ENCODE measurements around the gene TAPBPL.
A peak's percentile ranks its signal among the peaks of the same experiment; 100 is the strongest.
"Not testable (repeated sequence)": the region's sequence is repeated elsewhere in the genome, so short reads cannot be mapped to it uniquely, and the experiment has no call there.

The TAPBPL gene

DNA sequence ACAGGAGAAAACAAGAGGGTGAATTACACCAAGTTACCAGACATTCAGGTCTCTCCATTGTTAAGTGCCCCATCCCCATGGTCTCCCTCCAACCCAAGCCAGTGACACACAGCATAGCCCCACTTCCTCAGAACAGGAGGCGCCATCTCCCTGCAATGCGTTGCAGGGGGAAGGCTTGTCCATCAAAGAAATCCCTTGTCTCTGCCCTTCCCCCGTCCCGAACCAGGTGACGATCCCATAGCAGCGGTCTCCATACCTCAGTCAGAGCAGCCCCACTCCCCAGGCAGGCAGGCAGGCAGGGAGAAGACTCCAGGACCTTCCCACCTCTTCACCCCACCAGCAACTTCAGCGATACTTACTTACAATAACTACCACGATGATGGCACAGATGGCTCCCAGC, 12.7 kb downstream of the TAPBPL start:
- no peak for DNase-seq

DNA sequence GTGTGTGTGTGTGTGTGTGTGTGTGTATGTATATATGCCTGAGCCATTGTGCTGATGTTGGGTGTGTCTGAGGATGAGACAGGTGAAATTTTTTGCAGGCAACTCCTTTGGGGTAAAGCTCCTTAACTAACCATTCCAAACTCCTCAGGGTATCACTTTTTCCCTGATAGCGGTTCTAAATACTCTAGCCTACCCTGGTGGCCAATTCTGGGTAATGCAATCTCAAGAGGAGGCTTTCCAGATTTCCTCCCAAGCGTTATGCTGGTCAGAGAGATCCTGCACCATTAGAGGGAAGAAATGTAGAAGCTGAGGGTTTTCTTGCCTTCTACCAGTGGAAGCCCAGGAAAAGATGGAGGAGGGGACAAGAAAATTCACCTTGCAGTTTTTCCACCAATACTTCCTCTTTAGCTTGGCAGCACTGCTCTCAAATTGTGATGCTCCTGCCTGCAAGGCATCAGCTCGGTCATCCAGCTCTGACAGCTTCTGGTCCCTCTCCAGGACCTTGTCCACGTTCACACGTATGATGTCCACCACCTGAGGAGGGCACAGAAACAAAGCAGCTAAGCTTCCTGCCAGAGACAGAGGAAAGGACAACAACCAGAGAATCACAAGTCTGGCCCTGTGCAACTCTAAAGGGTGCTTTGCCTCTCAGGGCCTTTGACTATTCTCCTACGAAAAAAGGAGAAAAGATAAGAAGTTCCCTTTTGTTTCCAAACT, 13.8 kb downstream of the TAPBPL start:
- DNase-seq, result no peak

DNA sequence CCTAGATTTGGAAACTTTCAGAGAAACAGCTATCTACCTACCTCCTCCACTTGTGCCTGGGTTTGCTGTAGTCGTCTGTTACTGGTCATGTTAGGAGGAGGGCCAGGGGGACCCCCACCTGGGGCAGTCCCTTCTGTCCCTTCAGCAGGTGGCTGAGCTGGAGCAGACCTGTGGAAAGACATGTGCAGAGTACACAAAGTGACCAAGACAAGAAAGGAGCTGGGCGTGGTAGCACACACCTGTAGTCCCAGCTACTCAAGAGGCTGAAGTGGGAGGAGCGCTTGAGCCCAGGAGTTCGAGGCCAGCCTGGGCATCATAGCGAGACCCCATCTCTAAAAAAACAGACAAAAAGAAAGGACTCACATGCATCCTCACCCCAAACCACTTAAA, 14.3 kb downstream of the TAPBPL start:
- no peak for DNase-seq

DNA sequence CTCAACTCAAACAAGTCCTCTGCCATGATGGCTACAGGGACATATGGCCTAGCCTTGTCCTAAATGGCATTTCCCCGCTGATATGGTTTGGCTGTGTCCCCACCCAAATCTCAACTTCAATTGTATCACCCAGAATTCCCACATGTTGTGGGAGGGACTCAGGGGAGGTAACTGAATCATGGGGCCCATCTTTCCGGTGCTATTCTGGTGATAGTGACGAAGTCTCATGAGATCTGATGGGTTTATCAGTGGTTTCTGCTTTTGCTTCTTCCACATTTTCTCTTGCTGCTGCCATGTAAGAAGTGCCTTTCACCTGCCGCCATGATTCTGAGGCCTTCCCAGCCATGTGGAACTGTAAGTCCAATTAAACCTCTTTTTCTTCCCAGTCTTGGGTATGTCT, 14.9 kb downstream of the TAPBPL start:
- not testable (repeated sequence) for DNase-seq

DNA sequence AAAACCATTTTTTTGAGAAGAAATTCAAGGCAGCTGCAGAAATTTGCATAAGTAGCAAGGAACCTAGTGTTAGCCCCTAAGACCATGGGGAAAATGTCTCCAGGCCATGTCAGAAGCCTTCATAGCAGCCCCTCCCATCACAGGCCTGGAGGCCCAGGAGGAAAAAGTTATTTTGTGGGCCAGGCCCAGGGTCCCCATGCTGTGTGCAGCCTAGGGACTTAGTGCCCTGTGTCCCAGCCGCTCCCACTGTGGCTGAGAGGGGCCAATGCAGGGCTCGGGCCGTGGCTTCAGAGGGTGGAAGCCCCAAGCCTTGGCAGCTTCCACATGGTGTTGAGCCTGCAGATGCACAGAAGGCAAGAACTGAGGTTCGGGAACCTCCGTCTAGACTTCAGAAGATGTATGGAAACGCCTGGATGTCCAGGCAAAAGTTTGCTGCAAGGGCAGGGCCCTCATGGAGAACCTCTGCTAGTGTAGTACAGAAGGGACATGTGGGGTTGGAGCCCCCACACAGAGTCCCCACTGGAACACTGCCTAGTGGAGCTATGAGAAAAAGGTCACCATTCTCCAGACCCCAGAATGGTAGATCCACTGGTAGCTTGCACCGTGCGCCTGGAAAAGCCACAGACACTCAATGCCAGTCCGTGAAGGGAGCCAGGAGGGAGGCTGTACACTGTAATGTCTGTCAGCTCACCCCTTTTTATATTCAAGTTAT, 15.9 kb downstream of the TAPBPL start:
- DNase-seq, result not testable (repeated sequence)

DNA sequence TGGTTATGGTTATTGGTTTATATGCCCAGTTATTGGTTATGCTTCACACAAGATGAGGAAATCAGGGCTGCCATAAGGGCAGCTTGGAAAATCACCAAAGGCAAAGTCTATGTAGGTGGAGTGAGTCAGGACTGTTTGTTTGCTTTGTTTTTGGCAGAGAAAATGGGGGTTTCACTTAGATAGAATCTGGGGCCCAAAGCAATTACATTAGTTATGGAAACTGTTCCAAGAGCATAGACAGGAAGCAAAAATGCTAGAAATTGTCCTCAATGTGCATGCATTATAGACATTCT, 16.4 kb downstream of the TAPBPL start:
- no peak for DNase-seq

DNA sequence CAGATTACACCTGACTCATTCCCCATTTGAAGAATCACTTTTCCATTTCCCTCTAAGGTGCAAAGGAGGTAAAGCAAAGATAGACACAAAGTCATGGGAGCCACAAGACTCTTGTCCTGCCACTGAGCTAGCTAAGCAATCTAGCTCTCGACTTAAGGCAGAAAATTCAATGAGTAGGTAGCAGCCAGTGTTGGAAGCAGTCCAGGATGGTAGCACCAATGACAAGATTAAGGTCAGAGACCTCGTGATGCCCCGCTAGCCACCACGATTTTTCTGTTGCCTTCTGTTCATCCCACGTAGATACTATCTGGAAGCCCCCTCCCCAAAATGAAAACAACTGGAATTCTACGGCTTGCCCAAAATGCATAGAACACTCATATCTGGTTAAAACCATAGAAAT, 17.2 kb downstream of the TAPBPL start:
- no peak for DNase-seq

DNA sequence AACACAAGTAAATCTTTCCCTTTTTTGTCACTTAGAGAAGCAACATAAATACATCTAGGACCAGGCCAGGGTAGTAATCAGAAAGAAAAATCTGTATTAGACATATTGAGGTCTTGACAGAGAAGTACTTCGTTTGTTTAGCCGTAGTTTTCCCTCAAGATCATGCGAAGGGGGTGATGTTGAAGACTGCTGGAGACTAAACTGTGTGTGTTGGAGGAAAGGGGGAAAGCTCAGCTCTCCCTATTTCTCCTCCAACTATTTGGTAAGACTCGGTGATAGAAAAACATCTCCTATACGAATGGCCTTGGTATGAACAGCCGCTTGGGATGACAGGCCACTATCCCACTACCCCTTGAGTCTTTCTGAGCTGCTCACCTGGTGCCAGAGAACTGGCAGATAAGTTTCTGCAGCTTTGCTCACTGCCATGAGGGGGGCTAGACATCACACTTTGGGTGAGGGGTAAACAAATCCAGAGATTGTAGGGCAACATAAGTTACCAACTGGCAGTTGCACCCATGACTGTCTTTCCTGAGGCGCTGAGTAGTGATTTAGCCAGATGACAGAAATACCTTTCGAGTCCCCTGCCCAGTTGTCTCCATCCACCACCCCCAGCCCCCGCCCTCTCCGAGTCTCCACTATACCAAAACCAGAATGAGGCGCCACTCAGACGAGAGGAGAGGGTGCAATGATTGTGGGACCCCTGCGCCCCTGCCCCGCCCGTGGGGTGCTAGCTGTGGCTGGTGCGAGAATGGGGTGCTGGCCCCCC, 17.9 kb downstream of the TAPBPL start:
- DNase-seq, result no peak

DNA sequence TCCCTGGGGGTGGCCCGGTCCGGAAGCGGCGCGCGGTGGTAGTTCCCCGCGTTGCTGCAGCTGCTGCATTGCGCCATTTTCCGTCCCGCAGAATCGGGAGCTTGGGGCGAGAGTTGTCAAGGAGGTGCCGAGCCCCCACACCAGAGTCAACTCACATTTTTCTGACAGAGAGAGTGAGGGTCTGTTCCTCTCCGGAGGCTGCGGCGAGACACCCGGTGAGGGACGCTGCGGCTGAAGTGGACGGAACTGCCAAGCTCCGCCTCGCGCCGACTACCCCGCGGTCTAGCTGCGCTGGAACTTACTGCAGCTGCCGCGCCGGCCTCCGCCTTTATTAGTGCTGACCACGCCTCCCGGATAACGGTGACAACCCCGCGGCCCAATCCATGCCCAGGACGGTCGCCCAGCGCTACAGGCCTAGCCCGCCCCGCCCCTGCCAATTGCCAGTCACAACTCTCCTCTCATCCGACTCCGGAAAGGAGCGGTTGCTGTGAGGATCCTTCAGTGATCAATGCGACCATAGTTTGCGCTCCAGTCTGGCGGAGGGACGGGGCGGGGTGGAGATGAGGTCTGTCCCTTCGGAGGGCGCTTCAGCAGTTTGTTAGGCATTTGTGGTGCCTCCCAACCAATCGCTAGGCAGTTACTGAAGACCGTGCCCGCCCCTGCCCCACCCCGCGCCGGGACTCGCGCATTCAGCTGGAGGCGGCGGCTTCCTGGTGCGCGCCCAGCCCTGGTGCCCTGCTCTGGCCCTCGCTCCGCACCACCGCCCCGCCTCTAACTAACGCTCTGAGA, 18.7 kb downstream of the TAPBPL start, which contains the start of gene VAMP1:
VAMP1 (minus strand) TSS at position 303 of the 789 bp plus-strand sequence; CDS start at position 157, 146 bp downstream.
- DNase-seq, result peak; percentile 92

DNA sequence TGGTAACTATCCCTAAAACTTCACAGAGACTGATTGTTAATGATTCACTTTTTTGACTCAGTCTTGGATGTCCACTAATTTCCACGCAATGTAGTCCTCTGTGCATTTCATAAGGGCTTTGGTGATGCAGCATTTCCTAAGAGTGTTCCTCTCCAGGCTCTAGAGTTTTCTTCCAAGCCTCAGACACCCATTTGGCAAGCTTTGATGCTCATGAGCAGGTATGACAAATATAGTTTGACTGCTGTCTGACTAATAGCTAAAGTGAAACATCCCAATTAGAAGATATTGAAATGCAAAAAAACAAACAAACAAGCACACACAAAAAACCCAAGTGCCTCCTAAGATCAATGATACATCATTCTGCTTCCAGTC, 20.1 kb downstream of the TAPBPL start:
- DNase-seq, result no peak

DNA sequence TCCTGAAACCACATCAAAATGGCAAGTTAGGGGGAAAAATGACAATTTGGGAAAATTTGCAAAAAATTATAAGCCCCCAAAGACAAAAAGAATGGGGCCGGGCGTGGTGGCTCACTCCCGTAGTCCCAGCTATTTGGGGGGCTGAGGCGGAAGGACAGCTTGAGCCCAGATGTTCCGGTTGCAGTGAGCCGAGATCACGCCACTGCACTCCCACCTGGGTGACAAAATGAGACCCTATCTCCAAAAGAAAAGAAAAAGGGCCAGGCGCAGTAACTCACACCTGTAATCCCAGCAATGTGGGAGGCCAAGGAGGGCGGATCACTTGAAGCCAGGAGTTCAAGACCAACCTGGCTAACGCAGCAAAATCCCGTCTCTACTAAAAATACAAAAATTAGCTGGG, 20.6 kb downstream of the TAPBPL start:
- DNase-seq, result no peak

DNA sequence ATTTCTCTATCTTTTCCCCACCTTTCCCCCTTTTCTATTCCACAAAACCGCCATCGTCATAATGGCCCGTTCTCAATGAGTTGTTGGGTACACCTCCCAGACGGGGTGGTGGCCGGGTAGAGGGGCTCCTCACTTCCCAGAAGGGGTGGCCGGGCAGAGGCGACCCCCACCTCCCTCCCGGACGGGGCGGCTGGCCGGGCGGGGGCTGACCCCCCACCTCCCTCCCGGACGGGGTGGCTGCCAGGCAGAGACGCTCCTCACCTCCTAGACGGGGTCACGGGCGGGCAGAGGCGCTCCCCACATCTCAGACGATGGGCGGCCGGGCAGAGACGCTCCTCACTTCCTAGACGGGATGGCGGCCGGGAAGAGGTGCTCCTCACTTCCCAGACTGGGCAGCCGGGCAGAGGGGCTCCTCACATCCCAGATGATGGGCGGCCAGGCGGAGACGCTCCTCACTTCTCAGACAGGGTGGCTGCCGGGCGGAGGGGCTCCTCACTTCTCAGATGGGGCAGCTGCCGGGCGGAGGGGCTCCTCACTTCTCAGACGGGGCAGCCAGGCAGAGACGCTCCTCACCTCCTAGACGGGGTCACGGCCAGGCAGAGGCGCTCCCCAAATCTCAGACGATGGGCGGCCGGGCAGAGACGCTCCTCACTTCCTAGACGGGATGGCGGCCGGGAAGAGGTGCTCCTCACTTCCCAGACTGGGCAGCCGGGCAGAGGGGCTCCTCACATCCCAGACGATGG, 23.6 kb downstream of the TAPBPL start:
- not testable (repeated sequence) for DNase-seq

DNA sequence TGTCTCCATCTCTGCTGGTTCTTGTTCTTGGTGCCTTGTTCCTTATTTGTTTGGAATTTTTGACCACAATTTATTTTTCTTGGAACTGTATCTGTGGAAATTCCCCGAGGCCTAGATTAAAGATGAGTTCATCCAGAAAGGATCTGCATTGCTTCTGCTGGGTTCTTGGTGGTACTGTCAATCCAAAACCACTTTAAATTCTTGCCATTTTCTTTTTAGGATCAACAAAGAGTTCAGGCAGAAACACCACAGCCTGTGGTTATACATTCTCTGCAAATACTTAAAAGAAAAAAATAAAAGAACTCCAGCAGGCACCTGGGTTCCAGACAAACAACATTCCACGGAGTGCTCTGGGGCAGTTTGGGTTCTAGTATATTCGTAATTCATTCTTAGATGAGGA, 24.6 kb downstream of the TAPBPL start:
- DNase-seq, result no peak

DNA sequence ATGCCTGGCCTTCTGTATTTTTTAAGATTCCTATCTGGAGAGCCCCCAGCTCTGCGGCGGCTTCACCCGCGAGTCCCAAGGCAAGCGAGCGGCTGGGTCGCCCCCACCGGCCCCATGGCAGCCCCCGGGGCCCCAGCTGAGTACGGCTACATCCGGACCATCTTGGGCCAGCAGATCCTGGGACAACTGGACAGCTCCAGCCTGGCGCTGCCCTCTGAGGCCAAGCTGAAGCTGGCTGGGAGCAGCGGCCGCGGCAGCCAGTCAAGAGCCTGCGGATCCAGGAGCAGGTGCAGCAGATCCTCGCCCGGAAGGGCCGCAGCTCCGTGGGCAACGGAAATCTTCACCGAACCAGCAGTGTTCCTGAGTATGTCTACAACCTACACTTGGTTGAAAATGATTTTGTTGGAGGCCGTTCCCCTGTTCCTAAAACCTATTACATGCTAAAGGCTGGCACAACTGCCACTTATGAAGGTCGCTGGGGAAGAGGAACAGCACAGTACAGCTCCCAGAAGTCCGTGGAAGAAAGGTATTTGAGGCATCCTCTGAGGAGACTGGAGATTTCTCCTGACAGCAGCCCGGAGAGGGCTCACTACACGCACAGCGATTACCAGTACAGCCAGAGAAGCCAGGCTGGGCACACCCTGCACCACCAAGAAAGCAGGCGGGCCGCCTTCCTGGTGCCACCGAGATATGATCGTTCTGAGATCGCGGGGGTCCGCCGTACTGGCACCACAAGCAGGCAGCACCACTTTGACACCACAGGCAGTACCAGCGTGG, 25.9 kb downstream of the TAPBPL start:
- not testable (repeated sequence) for DNase-seq

DNA sequence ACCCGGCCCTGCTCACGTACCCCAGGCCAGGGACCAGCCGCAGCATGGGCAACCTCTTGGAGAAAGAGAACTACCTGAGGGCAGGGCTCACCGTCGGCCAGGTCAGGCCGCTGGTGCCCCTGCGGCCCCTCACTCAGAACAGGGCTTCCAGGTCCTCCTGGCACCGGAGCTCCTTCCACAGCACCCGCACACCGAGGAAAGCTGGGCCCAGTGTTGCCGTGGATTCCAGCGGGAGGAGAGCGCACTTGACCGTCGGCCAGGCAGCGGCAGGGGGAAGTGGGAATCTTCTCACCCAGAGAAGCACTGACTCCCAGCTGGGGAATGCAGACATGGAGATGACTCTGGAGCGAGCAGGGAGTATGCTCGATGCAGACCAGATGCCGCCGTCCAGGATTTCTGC, 26.6 kb downstream of the TAPBPL start:
- DNase-seq, result no peak

DNA sequence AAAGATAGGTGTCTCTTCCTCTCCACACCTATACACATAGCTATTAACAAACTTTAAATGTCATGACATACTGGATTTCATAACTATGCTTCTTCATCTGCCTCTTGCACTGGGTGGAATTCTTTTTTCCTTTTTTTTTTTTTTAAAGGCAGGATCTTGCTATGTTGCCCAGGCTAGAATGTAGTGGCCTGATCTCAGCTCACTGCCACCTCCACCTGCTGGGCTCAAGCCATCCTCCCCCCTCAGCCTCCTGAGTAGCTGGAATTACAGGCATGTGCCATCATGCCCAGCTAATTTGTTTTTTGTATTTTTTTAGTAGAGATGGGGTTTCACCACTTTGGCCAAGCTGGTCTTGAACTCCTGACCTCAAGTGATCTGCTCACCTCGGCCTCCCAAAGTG, 36.4 kb downstream of the TAPBPL start:
- DNase-seq, result no peak

DNA sequence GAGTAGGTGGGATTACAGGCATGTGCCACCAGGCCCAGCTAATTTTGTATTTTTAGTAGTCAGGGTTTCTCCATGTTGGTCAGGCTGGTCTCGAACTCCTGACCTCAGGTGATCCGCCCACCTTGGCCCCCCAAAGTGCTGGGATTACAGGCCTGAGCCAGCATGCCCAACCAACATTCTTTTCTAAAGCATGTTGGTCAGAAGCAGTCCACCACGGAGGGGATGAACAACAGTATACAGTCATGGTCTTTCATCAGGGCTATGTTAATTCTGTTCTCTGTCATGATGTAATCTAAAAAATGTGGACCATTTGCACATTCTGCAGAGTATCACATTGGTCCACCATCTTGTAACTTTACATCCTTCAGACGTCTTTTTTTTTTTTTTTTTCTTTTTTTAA, 37.6 kb downstream of the TAPBPL start:
- no peak for DNase-seq

DNA sequence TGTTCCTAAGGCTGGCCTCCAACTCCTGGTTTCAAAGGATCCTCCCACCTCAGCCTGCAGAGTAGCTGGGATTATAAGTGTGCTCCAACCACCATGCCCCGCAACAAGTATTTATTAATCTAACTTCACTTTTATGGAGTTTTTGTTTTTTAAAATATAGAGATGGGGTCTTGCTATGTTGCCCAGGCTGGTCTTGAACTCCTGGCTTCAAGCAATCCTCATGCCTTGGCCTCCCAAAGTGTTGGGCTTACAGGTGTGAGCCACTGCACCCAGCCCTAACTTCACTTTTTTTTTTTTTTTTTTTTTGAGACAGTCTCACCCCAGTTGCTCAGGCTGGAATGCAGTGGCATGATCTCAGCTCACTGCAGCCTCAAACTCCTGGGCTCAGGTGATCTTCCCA, 38.8 kb downstream of the TAPBPL start:
- DNase-seq, result not testable (repeated sequence)

DNA sequence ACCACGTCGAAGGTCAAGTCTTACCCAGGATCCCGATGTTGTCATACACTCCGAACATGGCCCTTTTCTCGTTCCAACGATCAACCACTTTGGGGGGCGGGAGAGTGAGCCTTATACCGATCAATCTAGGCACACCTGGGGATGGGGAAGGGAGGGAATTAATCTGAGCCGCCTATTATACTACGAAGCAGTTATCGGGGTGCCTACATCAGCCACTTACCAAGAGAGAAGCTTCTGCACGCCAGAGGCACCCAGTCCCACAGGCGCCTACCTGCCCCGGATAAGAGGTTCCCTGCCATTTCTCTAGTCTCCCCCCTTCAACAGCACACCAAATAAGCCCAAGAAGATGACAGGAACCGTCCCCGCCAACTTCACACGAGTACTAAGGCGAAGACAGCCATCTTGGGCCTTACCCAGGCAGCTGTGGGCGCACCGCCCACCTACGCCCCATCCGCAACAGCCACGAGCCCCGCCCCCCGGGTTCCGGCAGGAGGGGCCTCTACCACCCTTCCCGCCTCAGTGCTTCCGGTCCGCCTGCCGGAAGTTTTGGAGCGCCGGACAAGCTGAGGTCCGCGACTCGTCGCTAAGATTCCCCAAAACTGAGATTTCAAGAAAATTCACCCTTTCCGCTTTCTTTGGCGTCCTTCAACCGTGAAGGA, 41.1 kb downstream of the TAPBPL start, which contains the start of gene MRPL51:
MRPL51 (minus strand) TSS at position 425 of the 659 bp plus-strand sequence; CDS start at position 299, 126 bp downstream.
- peak; percentile 77 for DNase-seq

DNA sequence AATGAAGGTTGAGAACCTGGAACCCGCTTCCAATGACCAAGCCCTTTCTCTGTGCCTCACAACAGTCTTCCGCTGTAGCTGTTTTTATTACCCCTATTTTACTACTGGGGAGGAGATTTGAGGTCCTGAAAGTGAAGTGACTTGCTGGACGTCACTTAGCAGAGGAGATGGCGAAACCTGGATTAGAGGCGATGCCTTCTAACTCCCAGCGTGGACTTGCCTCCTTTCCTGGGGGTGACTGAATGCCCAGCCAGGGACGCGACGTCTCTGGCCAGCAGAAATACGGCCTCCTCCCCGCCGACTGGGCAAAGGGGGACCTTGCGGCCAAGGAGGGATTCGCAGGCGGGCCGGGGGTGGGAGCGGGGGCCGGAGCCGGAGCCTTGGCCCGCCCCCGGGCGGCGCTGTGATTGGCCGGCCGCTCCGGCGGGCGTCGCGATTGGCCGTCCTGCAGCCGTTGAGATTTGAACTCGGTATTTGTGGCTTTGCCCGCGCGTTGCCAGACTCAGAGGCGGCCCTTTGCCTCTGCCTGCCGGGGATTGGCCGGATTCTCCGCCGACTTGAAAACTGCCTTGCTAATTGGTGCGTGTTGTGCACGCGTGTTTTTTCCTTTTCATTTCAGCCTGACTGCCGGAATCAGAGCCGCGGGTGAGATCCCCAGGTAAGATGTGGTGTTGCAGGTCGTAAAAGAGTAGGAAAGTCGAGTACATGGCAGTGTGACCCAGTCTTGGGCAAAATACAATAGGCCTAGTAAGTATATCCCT, 41.8 kb downstream of the TAPBPL start, which contains the start of gene NCAPD2:
NCAPD2 (plus strand) TSS at position 606 of the 761 bp plus-strand sequence. CDS start 997 bp downstream, outside the sequence.
- peak; percentile 59 for DNase-seq

Data from NCI-H187 treated with DMSO at 0.1 percent for 48 hours (cell line).